HG03378 (cell line): ENCODE results near the gene IMMT.

Source experiments
- ATAC-seq: cut with Tn5 transposase; IDR thresholded peaks from one replicate; pipeline ENCODE4 v1.9.1; 2021; ENCODE audit warnings: mild to moderate bottlenecking, moderate library complexity; ENCODE audit not compliant: unreplicated experiment

IMMT gene

GRCh38 chr2:86094229-86094628 lies 101.0 kb downstream of the IMMT start:
- no peak for ATAC-seq
